GM21381 (cell line): Measurements from ENCODE around the gene RUNX3.
A peak's percentile ranks its signal among the peaks of the same experiment; 100 is the strongest.

Experiments used
- ATAC-seq: cut with Tn5 transposase; IDR thresholded peaks from one replicate; pipeline ENCODE4 v1.9.1; 2021; ENCODE audit warnings: mild to moderate bottlenecking, moderate library complexity; ENCODE audit not compliant: unreplicated experiment

Gene RUNX3

DNA sequence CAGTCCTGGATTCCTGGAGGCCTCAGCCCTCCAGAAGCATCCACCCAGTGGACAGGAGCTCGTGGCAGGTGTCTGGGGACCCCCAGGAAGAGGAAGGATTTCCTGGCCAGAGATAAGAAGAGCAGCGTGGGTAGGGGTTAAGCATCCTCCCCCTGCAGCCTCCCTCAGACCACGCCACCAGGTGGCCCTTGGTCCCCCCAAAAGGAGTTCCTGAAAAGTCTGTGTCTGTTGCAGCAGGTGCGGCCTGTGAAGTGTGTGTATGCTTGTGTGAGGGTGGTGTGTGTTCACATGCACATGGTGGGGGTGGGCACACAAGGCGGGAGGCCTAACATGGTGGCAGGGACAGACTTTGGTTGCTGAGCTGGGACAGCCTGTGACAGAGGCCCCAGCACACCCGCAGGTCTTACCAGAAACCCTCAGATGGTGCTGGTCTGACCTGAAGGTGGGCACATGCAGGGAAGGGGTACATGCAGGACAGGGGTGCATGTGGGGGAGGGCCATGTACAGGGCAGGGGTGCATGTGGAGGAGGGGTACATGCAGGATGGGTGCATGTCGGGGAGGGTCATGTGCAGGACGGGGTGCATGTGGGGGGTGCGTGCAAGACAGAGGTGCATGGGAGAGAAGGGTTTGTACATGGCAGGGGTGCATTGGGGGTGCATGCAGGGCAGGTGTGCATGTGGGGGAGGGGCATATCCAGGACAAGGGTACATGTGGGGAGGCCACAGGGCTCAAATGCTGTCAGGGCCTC lies 18.2 kb upstream of the RUNX3 start:
- no peak for ATAC-seq

DNA sequence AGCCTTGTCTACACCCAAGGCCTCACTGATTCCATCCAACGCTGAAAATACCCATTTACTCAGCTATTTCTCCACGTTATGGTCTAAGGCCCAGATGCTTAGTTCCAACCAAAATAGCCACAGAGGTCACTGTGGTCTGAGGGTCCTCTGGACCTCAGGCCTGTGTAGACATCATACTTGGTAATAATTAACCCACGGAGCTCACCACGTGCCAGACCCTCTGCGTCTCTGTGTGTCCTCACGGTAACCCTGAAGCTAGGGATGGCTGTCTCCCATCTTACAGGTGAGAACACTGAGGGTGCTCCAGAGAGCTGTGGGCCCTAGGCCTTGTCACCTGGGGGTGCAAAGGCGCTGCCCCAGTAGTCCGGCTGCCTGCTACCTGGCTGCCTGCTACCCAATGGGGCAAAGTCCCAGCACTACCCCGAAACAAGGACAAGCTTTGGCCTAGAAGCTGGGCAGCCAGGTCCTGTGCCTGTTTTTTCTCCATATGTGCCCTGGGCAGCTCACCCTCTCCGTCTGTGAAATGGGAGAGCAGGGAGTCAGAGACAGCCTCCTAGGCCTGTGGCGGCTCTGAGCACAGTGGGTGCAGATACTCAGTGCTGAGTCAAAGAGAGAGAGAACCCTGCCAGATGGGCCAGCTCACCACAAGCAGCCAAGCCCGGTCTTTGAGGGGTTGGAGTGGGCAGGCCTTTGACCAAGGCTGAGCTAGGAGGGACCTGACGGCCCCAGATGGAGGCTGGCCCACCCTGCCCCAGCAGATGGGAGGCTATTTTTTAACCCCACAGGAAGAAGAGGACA lies 17.0 kb upstream of the RUNX3 start:
- peak; percentile 78 for ATAC-seq

DNA sequence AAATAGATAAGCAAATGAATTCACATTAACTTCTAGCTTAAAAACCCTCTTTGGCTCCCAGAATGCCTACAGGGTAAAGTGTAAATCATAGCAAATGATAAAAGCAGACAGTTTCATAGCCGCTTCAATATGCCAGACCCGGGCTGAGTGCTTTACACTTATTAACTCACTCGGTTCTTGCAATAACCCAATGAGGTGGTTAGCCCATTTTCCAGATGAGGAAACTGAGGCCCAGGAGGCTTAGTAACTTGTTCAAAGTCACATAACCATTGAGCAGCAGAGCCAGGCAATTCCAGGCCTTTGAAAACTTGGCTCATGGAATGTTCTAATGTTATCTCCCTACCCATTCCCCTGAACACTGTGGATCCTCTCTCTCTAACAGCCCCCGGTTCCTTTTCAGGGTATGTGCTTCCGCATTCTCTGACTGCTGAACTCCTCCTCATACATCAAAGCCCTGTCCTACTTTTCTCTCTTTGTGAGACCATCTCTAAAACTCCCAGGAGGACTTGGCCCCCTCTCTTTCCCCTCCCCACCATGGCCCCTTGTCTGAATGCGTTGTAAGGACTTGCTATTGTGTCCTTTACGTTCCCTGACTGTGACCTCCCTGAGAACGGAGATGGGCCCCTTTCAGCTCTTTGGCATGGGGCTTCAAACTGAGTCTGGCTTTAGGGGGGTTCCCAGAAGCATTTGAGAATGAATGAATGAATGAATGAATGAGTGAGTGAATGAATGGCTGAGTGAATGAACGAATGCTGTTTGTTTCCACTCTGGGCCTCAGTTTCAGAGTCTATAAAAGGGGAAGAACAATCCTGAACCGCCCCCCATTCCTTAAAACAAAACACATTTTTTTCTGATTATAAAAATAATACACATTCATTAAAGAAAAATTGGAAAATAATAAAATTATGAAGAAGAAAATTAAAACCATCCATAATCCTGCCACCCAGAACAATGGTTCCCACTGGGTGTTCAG lies 15.6 kb upstream of the RUNX3 start:
- no peak for ATAC-seq

DNA sequence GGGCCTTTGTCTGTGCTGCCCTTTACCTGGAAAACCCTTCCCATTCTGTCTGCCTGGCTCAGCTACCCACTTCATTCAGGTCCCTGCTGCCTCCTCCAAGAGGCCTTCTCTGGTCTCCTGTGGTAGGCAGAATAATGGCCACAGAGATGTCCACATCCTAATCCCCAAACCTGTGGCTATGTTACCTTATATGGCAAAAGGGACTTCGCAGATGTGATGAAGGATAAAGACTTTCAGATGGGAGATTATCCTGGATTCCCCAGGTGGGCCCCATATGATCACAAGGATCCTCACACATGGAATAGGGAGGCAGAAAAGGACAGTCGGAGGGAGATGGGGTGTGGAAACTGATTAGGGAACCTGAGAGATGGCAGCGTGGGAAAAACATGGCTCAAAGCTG lies 14.2 kb upstream of the RUNX3 start:
- no peak for ATAC-seq

DNA sequence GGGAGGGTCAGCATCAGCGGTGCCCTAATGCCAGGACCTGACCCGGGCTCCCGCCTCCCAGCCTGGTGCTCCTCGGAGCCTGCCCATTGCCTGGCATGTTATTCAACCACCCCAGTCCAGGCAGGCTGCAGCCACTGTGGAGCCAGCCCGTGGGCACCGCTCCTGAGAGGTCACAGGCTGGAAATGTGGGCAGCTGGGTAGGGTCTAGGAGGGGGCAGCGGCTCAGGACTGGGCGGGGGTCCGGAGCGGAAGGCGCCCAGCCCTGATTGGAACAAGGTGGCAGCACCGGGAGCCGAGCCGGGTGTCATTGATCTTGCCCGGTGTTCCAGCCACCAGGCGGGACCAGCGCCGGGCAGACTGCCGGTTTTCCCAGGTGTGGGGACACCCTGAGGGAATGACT lies 12.7 kb upstream of the RUNX3 start:
- ATAC-seq = no peak

DNA sequence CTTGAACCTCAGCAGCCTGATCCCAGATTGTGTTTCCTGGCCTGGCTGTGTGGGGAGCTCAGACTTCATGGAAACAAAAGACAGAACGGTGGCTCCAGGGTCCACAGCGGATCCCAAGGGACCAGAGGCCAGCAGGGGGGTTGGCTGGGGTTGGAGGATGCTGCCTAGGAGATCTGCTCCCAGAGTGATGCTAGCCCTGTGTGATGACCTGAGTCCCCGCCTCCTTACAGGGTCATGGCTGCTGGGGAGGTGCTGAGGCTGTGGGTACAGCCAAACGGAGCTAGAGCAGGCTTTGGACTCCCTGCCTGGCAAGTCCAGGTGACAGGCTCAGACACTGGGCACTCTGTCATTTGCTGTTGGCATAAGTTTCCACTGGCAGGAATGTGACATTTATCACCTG lies 11.5 kb upstream of the RUNX3 start:
- ATAC-seq = no peak

DNA sequence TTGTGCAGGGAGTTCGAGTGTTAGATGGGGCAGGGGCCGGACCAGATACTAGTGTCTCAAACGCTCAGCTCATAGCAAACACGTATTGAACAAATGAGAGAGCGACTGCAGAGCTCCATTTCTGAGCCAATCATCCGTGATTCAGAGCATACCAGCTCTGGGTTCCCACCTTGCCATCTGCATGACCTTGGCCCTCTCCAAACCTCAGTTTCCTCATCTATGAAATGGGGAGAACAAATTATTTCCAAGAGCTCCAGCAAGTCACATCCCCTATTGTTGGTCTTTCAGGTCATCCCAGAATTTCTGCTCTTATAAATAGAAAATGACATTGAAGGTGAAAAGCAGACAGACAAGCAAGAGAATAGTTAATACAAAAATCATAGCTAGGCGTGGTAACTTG lies 10.2 kb upstream of the RUNX3 start:
- no peak for ATAC-seq

DNA sequence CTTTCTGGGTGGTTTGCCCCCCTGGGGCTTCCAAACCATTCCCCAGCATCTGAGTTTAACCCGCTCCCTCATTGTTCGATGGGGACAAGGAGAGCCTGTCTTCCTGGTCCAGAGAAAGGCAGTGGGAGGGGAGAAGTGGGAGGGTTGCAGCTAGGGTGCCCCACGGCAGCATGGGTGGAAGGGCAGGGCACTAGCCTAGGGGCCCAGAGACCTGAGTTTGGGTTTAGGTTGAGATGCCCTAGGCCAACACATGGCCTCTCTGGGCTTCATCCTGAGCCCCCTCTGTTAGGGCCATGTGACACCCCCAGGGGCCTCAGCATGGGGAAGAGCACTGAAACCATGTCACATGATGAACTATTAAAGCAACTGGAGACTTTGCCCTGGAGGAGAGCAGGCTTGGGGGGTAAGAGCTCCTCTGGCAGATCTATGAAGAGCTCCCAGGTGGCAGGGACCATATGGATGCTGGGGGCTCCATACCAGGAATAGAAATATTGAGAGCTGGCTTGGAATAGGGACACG lies 9.7 kb upstream of the RUNX3 start:
- ATAC-seq = no peak

DNA sequence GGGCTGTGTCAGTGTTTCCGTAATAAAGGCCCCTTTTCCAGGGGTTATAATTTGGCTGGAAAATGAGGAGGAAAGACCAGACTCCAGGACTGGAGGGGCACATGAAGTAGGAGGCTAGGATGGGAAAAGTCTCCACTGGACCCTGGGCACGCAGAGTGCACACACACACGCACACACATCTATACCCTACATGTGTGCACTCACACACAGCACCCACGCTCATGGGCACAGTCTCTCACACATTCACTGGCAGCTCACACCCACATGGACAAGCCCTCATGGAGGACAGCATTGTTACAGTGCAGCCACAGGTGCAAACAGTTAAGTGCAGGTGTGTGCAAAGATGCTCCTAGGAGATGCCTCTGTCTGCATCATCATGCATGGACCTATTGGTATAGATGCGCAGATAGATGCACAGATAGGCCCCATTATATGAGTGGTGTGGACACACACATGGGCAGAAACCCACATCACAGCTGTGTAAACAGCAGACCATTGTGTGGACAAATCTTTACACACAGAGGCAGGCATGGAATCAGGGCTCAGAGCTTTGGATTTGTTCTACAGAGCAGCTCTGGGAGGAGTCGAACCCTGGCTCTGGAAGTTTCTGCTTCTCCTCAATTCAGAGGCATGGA lies 9.1 kb upstream of the RUNX3 start:
- ATAC-seq = no peak

DNA sequence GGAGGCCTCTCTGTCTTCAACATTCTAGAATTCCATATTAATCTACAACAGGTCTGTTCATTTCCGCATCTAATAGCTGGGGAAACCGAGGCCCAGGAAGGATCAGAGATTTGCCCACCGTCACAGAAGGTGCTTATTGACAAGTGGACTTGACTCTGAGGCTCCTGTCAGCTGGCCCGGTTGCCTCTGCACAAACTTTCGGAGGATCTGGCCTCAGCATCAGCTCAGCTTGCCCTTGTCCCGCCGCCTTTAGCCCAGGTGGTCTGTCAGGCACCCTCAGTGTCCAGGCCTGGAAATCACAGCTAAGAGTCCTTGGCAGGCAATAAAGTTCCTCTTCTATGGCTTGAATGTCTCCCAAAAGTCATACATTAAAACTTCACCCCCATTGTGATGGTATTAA lies 8.2 kb upstream of the RUNX3 start:
- ATAC-seq = no peak

DNA sequence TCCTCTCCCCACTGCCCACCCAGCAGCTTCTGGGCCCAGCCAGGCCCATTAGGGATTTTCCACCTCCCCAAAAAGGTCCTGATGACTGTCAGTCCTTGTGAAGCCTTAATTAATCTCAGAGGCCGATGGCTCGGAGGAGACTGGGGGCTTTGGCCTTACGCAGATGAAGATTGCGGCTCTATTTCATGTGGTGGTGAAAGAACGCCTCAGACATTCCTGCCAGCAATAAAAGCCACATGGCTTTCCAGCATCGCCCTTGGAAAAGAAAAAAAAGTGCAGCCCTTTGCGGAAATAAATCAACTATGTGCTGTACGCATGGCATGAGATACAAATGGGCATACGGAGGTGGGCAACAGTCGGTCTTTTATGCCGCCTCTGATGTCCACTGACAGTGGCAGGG lies 6.6 kb upstream of the RUNX3 start:
- no peak for ATAC-seq

DNA sequence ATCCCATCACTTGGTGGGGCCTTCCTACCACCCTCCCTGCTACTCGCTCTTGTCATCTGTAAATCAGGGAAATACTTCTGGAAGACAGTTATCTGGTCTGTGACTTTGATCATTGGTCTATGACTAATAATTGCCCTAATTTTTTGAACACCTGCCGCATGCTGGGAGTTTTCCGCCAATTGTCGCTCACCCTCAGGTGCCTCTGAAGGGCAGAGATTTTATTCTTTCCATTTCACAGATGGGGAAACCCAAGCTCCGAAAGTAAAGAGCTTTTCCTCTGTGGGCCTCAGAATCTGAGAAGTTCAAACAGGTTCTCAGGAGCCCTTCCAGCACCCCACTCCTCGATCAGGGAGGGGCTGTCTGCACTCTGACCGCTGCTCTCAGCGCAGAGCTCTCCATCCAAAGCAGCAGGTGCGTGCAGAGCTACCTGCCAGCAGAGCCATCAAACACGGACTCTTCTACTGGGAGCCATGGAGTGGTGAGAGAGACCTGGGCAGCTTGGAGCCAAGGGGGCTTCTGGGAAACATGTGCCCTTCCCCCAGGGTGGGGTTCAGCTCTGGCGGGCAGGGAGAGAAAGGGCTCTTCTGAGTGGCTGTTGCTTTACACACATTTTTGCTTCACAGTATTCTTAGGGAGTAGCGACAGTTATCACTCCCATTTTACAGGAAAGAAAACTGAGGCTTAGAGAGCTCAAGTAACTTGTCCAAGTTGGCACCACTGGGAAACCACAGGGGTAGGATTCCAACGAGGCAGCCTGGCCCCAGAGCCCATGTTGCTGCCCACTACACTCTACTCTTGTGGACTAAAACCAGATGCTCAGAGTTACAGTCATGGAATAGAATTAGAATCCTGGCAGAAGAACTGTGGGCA lies 5.8 kb upstream of the RUNX3 start:
- no peak for ATAC-seq

DNA sequence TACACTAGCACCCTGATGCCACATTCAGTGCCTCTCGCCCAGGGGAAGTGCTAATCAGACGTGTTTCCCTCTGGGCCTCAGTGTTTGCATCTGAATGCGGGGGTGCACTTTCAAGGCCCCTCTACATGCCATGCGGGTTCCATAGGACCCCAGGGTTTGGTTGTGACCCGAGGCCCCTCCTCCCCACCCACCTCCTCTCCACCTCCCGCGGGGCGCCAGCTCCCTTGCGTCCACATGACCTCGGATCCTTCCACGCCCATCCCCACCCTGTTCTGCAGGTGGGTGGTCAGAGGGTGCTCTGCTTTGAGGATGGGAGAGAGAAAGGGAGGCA lies 5.1 kb upstream of the RUNX3 start:
- no peak for ATAC-seq

DNA sequence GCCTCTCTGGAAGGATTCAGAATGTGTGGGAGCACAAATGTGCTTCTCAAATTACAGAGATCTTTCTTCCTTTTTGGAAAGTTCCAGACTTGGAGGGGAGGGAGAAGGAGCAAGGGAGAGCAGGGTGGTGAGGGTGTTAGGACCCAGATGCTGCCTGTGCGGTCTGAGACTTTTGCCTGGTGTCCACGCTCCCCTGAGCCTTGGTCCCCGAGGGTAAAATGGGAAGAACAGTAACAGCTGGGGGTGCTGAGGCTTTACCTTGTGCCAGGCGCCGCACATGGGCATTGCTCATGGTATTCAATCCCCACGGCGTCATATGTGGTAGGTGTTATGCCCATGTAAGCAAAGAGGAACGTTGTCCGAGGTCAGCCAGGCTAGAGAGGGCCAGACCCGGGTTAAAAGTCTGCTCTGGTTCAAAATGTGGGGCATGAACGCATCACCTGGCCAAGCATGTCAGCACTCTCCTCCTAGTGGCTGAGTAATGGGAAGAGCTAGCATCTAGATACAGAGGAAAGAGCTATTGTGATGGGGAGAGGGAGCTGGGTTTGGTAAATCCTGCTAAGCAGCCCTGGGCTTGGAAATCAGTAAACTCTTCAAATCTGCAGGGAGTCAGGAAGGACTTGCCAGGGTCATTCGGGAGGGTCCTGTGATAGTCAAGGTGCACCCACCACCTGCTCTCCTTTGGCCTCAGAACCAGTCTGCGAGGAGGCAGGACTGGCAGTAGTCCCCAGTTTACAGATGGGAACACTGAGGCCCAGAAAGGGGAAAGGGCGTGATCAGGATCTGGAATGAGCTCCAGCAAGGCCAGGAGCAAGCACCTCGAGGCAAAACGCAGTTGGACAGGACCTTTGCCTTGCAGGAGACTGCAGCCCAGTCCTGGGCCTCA lies 4.5 kb upstream of the RUNX3 start:
- ATAC-seq = no peak

DNA sequence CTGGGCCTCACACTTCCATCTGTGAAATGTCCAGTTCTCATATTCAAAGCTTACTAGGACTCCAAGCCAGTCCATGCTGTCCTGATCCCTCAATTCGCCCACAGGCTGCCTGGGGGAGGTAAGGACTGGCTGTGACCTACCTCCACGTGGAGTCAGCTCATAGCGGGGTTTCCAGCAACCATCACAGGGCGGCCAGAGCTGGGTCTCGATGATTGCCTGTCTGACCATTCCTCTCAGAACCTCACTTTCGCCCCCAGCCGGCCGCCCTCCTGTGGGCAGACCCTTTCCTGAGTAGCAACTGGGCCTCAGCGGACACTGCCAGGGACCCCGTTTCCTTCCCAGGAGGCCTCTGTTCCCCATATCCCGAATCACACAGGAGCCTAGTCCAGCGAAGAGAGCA lies 3.4 kb upstream of the RUNX3 start:
- no peak for ATAC-seq

DNA sequence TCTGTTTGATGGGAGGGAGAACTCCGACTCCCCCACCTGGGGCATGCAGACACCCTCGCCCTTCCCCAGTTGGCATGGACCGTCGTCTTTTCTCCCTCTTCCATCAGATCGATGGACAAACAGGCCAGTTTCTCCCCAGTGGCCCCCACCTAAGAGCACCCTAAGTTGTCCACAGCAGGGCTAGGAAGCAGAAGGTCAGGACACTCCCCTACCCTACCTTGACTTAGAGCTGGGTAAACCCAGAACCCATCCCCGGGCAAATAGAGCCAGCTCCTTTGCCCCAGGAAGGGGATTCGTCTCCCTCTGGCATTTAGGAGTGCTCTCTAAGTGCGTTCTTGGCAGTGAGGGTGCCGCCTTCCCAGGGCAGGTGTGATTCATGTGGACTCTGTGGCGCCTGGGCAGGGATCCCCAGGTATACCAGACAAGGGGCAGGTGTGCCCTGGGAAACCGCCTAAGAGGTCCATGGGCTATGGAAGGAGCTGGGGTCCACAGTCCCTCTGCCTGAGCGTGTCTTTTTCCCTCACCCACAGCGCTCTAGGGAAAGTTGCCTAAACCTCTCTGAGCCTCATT lies 2.7 kb upstream of the RUNX3 start:
- ATAC-seq = no peak

DNA sequence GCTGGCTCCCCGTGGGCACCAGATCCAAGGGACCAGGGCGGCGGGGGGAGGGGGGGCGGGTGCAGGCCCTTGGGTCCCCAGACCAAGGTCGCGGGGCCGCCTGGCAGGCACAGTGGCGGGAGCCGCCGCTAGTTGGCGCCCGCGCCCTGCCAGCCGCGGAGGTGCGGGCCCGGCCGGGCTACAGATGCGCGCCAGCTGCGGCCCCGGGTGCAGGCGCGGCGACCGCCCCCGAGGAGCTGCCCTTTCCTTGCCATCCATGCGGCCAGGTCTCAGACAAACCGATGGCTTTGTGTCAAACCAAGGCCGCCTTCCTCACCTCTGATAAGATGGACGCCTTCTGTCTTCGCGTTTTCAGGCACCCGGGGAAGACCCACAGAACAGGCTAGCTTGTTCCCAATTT lies 2.2 kb upstream of the RUNX3 start:
- no peak for ATAC-seq

DNA sequence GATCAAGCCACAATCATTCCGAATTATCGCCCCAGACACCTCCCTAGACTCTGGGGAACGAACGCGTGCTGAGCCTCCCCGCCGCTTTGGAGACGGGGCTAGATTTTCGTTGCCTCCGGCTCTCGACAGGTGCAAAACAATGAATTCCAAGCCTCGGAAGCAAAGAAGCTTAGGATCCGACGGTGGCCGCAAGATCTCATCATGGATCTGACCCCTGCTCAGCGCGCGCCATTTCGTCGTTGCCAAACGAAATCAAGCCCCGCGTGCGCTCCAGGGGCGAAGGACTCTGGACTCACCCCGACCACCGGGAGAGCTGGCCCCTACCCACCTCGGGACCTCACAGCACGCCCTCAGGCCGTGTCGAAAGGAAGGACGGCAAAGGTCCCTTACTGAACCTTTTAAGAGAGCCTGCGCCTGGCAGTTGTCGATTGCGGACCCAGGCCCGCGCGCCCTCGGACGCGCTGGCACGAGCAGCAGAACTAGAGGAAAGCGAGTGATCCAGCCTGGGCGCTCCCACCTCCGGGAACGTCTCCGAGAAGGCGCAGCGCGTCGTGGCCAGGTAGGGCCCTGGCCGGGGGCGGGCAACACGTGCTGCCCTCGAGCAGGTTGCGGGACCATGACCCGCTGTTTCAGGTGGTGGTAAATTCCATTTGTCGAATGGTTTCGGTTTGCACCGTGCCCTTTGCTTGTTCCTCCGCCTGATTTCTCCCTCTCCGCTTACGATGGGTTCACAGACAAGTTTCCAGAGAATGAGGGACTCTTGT lies 1.6 kb upstream of the RUNX3 start:
- no peak for ATAC-seq
